Activated T-cell treated with anti-CD3 and anti-CD28 coated beads, Interleukin-2, amount 50 U/mL, for 1 hour (primary cell): Measurements from ENCODE around the gene LTF.
"Not testable (repeated sequence)": the region's sequence is repeated elsewhere in the genome, so short reads cannot be mapped to it uniquely, and the experiment has no call there.

Experiments
- DNase-seq: peaks from one replicate; pipeline ENCODE4 v3.0.0-alpha.2; 2020

LTF gene

DNA sequence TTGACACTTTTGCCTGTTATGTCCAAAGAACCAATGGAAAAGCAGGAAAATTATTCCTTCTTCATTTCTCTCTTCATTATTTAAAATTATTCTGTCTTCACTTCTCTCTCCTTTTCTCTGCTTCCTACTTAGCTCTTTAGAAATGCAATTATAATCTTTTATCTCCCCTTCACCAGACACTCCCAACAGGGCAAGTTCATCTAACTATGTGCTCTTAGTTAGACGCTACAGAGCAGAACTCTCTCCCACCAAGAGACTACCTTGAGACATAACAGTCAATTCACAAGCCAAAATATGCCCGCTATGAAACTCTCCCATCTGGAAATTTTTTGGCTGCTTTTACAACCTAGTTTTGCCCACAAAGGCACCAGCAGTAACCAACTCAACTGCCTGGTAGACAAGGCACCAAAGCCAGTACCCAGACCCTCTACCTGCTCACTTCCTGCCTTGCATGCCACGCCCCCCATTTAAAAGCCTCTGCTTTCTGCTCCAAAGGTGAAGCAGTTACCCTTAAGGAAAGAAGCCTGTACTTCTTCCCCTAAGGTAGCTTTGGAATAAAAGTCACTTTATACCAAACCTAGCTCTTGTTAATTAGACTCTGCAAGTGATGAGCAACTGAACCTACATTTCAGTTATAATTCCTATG lies 29.5 kb downstream of the LTF start:
- no peak for DNase-seq

DNA sequence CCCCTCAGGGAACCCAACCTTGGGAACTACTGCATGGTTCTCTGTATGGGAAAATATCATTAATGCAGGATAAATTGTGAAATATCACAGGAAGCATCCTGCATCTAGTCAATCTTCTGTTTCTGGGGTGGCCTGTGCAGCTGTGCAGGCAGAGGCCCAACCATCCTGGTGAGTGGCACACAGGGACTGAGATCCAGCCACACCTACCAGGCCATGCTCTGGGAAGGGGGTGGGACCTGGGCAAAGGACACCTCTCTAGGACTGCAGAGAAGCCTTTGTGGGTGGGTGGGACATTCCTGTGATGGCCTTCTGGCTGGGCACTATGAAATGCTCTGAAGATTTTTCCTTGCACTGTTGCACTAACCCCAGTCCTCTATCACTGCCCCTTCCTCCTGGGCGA lies 30.9 kb downstream of the LTF start:
- DNase-seq, result no peak

- not testable (repeated sequence) for DNase-seq
These were observed 31.6 kb downstream of the LTF start for GRCh38 chr3:46433118-46433517.

GRCh38 chr3:46431905-46432304 lies 32.8 kb downstream of the LTF start:
- not testable (repeated sequence) for DNase-seq

- not testable (repeated sequence) for DNase-seq
These were observed 33.8 kb downstream of the LTF start for GRCh38 chr3:46430879-46431278.

- no peak for DNase-seq
These were observed 35.0 kb downstream of the LTF start for GRCh38 chr3:46429671-46430070.

DNA sequence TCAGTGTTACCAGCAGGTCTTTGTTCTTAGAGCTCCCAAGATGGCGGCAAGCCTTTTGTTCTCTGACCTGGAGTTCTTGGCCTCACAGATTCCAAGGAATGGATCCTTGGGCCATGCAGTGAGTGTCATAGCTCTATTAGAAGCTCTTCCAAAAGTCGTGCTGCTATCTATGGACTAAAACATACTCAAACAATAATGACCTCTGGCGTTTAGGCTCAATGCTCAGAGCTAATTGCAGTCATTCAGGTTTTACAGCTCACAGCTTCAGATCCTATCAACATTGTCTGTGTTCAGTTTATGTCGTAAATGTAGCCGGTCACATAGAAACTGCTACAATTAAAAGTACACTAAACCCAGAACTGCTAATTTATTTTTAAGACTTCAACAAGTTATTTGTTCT lies 35.5 kb downstream of the LTF start:
- DNase-seq, result no peak

- DNase-seq, result no peak
These were observed 36.5 kb downstream of the LTF start for GRCh38 chr3:46427916-46428833.

DNA sequence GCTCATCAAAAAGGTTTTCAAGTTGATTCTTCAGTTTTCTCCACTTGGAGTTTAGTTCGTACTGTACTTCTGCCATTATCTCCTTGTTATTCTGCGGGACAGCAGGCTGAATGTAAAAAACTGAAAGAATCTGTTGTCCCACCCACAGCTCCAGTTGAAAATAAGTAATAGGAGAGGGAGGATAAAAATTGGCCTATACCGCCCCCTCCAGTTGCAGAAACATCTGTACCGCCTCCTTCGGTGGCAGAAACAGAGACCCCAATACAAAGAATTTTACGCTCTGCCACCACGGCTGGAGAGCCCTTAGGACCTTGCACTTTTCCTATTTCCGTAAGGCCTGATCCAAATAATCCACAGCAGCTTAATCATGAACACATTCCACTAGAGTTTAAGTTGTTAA lies 37.3 kb downstream of the LTF start:
- DNase-seq, result not testable (repeated sequence)

GRCh38 chr3:46426476-46426875 lies 38.2 kb downstream of the LTF start:
- DNase-seq, result not testable (repeated sequence)

DNA sequence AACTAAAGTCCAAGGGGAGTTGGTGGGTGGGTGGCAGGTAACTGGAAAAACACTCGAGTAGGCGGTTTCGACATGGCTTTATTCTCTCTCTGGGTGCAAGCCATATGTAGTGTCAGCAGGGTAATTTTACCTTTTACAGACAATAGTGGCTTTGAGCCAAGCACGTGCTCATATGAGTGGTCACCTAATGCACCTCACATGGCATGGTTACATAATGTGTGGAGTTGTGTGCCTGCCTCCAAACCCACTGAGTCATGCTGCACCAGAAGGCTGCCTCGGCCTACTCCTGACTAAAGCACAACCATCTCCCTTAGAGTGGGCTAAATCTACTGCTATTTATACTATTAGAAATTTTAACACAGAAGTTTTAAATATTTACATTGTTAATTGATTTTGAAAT lies 41.1 kb downstream of the LTF start:
- no peak for DNase-seq

GRCh38 chr3:46422617-46423016 lies 42.1 kb downstream of the LTF start:
- DNase-seq, result no peak

DNA sequence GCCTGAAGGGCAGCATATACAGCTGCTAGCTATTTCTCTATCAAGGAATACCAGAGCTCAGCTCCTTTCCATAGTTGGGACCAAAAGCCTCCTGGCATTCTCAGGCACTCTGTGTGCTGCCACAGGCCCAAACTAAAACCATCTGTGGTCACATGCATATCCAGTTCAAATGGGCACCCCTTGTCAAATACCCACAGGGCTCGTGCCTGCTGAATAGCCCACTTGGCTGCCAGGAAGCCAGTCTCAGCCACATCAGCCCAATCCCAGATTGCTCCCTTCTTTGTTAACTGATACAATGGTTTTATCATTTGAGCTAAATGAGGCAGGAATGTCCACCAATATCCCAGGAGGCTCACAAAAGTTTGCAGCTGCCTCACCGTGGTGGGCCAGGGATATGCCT lies 43.8 kb downstream of the LTF start:
- no peak for DNase-seq

DNA sequence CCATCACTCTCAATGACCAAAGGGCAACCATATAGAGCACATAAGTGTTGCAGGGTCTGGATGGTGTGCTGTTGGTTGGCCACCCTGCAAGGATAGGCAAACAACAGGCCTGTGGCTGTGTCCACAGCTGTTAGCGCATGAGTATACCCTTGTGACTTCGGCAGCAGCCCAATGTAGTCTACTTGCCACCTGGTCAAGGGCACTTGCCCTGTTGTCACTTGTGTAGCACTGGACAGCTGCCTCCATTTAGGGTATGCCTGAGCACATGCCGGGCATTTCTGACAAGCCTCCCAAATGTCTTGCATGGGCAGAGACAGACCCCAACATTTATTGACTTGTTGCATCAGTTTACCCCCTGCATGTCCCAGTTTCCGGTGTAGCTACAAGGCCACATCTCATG lies 44.9 kb downstream of the LTF start:
- DNase-seq, result no peak

- DNase-seq, result no peak
These were observed 46.7 kb downstream of the LTF start for GRCh38 chr3:46417841-46418611.

DNA sequence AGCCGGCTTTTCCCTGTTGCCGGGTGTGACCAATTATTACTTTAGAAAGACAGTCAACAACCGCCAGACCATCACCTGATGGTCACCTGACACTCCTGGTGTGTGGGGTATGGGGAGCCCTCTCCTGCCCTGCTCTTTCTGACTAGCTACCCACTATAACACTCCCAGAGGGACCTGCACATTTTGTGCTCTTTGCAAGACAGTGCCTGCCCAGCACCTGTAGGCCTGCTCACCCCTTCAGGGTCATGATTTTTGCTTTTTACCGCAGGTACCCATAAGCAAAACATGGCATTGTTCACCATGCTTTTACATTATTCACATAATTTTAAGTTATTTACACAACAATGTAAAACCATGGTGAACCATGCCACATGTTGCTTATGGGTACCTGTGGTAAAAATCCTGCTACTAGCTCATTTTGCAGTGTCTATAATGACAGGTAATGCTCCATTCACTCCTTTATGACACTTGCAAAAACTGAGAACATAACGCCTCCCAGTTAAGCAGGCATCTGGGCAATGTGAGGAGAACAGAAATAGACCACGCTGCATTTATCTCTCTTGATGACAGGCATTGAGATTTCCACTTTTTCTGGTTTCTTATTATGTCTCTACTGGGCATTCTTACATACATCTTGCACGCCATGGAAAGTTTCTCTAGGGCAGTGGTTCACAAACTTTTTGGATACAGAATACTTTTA lies 47.7 kb downstream of the LTF start:
- no peak for DNase-seq

- no peak for DNase-seq
These were observed 48.4 kb downstream of the LTF start for GRCh38 chr3:46416125-46416810.

DNA sequence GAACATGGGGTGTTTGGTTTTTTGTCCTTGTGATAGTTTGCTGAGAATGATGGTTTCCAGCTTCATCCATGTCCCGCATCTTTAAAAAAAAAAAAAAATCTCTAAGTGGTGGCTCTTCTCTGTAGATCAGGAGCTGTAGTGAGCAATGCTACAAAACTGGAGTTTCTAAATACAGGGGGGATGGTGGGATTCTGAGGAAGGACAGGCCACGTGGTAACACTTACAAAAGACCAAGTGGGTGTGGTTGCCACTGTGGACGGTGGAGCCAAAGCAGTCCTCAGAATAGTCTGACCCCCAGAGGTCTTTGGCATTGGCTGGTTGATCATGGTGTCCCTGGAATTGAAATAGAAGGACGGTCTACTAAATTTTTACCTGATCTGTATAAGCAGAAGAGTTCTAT lies 50.0 kb downstream of the LTF start:
- DNase-seq, result no peak

DNA sequence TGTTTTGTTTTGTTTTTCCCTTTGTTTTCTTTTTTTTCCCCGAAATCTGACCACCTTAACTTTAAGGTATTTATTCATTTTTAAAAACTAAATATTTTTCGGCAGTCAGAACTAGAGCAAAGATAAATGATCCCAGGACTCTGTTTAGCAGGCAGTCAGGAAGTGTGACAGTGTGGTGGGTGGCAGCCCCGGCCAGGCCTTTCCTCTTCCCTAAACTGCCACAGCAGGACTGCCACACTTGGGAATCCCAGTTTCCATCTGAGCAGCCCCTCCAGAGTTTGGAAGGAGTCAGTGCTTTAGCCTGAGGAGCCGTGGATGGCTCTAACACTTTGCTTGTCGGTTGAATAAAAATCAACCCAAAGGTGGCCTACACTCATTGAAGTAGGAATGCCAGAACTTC lies 50.8 kb downstream of the LTF start:
- no peak for DNase-seq

- DNase-seq, result no peak
These were observed 51.9 kb downstream of the LTF start for GRCh38 chr3:46412786-46413298.

DNA sequence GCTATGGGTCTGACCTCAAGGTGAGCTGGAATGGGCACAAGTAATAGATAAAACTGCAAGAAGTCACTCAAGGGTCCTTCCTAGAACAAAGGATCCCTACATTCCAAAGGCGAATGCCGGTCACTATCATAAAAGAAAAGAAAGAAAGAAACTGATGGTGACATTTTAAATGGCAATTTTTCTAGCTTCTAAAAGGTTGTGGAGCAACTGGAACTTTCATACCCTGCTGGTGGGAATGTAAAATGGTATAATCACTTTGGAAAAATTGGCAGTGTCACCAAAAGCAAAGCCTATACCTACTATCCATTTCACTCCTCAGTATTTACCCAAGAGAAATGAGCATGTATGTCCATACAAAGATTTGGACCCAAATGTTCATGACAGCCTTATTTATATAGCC lies 53.4 kb downstream of the LTF start:
- no peak for DNase-seq

DNA sequence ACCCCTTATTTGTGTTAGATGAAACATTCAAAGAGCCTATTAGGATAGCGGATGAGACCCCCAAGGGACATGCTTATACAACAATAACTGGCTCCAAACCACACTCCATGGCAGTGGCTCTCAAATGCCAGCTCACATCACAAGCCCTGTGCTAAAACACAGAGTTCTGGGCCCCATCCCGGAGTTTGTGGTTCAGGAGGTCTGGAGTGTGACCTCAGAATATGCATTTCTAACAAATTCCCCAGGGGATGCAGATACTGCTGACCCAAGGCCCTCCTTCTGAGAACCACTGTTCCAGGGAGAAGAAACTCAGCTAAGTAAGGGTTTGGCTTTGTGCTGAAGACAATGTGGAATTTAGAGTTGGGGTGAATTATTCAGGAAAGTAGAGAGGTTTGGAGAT lies 54.0 kb downstream of the LTF start:
- no peak for DNase-seq
